SK-N-MC (cell line): Measurements from ENCODE around the gene SAG.

Source experiments
- EZH2 ChIP-seq: fragments of 200-600 bp; sonication (generic); IDR thresholded peaks from one replicate; pipeline ENCODE4 v1.6.1; 2017; ENCODE audit warnings: antibody characterized with exemption
- FOXP2 ChIP-seq: optimal IDR thresholded peaks from 2 replicates; pipeline ENCODE3; 2011; ENCODE audit warnings: mild to moderate bottlenecking, moderate library complexity; ENCODE audit not compliant: insufficient read depth; ENCODE audit errors: extremely low read length, control extremely low read depth

DNA sequence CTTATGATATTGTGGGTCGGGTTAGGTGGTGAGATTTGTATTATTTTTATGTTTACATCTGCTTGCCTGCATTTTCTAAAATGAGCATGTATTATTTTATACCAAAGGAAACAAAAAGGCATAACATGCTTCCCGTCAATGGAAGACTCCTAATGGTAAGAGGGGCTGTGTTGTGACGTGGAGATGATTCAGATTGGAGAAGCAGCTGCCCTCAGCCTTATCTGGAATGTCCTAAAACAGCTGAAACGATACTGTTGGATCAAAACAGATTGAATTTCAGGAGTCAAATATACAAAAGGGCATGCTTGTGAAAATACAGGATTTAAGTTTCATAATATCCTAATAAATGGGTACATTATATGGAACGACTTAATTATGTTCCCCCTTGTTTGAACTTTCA is 65.7 kb downstream of the SAG start:
- TF ChIP-seq EZH2 (no peak), FOXP2 (no peak)
